Endothelial cell of umbilical vein (primary cell): ENCODE measurements around the gene TEX19. TPM values are rescaled to one million over a fixed set of nuclear protein-coding genes. Genes with fewer than 3 reads are reported as not detected.

ENCODE experiments used
- BruUV-seq: library from RNA; stranded (reverse); fragments of 400-500 nt; replicated peaks from 2 replicates; lab custom pipeline; 2021; lab: Mats Ljungman, UMichigan
- CTCF ChIA-PET: fragments of 300-600, 350-600 bp; sonication (Branson Sonifier 250); formaldehyde crosslinking; loops from one replicate; lab custom pipeline; 2021; ENCODE audit warnings: antibody characterized with exemption, inconsistent platforms; lab: Charles Lee
- POLR2A ChIA-PET: fragments of 300-600, 350-600 bp; sonication (Branson Sonifier 250); formaldehyde crosslinking; loops from one replicate; lab custom pipeline; 2021; ENCODE audit warnings: antibody characterized with exemption, inconsistent platforms; lab: Charles Lee
- DNase-seq: peaks from one replicate; pipeline ENCODE4 v3.0.0-alpha.2; 2011; ENCODE audit warnings: low read depth, low spot score
- FAIRE-seq: peaks from 2 replicates; lab custom pipeline; 2011; peaks lifted over from hg19 to GRCh38; lab: Jason Lieb, UNC
- H2AFZ ChIP-seq: 2 replicates; pipeline ENCODE4 v1.6.0; 2012; ENCODE audit warnings: low read depth, low read length, control low read depth, inconsistent platforms
- H3K27ac ChIP-seq: 2 replicates; pipeline ENCODE4 v1.5.1; 2011; ENCODE audit warnings: low read depth, mild to moderate bottlenecking, control low read depth, low read length, moderate library complexity; ENCODE audit not compliant: insufficient read depth
- H3K27me3 ChIP-seq, 2 experiments: 2 replicates each; pipeline versions ENCODE4 v1.6.0 to v1.6.1; 2011; ENCODE audit warnings: low read length in 2 of 2, mixed read lengths in 1 of 2; ENCODE audit not compliant: control insufficient read depth in 2 of 2, insufficient read depth in 2 of 2
- H3K36me3 ChIP-seq, 2 experiments: 2 replicates in 1 of 2; 3 replicates in 1 of 2; pipeline ENCODE4 v1.5.1; 2011; ENCODE audit warnings: low read length in 2 of 2, mild to moderate bottlenecking in 1 of 2, moderate library complexity in 1 of 2; ENCODE audit not compliant: control insufficient read depth in 2 of 2, insufficient read depth in 2 of 2; ENCODE audit errors: extremely low read depth in 1 of 2
- H3K4me1 ChIP-seq: 3 replicates; pipeline ENCODE4 v1.5.1; 2011; ENCODE audit warnings: mild to moderate bottlenecking, low read length; ENCODE audit not compliant: control insufficient read depth, insufficient read depth; ENCODE audit errors: extremely low read depth
- H3K4me2 ChIP-seq: 2 replicates; pipeline ENCODE4 v1.6.1; 2011; ENCODE audit warnings: low read length, control low read depth, mixed read lengths; ENCODE audit not compliant: insufficient read depth
- H3K4me3 ChIP-seq, 3 experiments: fragments of 200-600 bp in 1 of 3; sonication (generic), shearing (Covaris generic) in 1 of 3; replicated peaks in 1 of 3; 2 replicates each; pipeline ENCODE4 v1.5.1; 2011 to 2016; ENCODE audit warnings: control low read depth in 3 of 3, low read length in 3 of 3, mild to moderate bottlenecking in 2 of 3, inconsistent platforms in 1 of 3, low read depth in 1 of 3, moderate library complexity in 1 of 3; ENCODE audit not compliant: insufficient read depth in 1 of 3
- H3K79me2 ChIP-seq: 2 replicates; pipeline ENCODE4 v1.6.0; 2012; ENCODE audit warnings: low read length, inconsistent platforms; ENCODE audit not compliant: control insufficient read depth, insufficient read depth
- H3K9ac ChIP-seq: replicated peaks from 2 replicates; pipeline ENCODE3; 2011; ENCODE audit warnings: low read length, control low read depth; ENCODE audit not compliant: insufficient read depth; ENCODE audit errors: extremely low read depth
- H3K9me1 ChIP-seq: replicated peaks from 3 replicates; pipeline ENCODE4 v1.6.0; 2011; ENCODE audit warnings: mild to moderate bottlenecking, low read length; ENCODE audit not compliant: control insufficient read depth, insufficient read depth; ENCODE audit errors: extremely low read depth
- H3K9me3 ChIP-seq: replicated peaks from 2 replicates; pipeline ENCODE4 v1.5.1; 2012; ENCODE audit warnings: low read length, inconsistent platforms; ENCODE audit not compliant: control insufficient read depth, insufficient read depth
- H4K20me1 ChIP-seq: replicated peaks from 2 replicates; pipeline ENCODE3; 2011; ENCODE audit warnings: mild to moderate bottlenecking, low read length; ENCODE audit not compliant: control insufficient read depth, insufficient read depth; ENCODE audit errors: extremely low read depth
- CTCF ChIP-seq, 2 donors: IDR thresholded peaks; 1 replicate in 1 of 2; 2 replicates in 1 of 2; pipeline ENCODE4 v1.5.1; 2011; ENCODE audit warnings: low read length in 2 of 2, mild to moderate bottlenecking in 2 of 2, moderate library complexity in 2 of 2, control low read depth in 1 of 2, inconsistent platforms in 1 of 2, low read depth in 1 of 2; ENCODE audit not compliant: insufficient read depth in 1 of 2; ENCODE audit errors: extremely low read depth in 1 of 2
- EZH2 ChIP-seq: IDR thresholded peaks from 2 replicates; pipeline ENCODE4 v1.6.1; 2012; ENCODE audit warnings: borderline replicate concordance, low read depth, mild to moderate bottlenecking, moderate library complexity, low read length, inconsistent platforms; ENCODE audit not compliant: severe bottlenecking
- FOS ChIP-seq: IDR thresholded peaks from 2 replicates; pipeline ENCODE4 v1.6.1; 2011; ENCODE audit warnings: mild to moderate bottlenecking, low read length, moderate library complexity, borderline replicate concordance; ENCODE audit not compliant: insufficient read depth
- GATA2 ChIP-seq: IDR thresholded peaks from 2 replicates; pipeline ENCODE4 v1.7.0; 2011; ENCODE audit warnings: low read depth, mild to moderate bottlenecking, moderate library complexity, mixed read lengths, low read length; ENCODE audit not compliant: insufficient read length, insufficient read depth
- JUN ChIP-seq: IDR thresholded peaks from 2 replicates; pipeline ENCODE4 v1.6.1; 2011; ENCODE audit warnings: borderline replicate concordance, low read depth; ENCODE audit not compliant: insufficient read length, insufficient read depth
- MAX ChIP-seq: IDR thresholded peaks from 2 replicates; pipeline ENCODE4 v1.6.1; 2011; ENCODE audit not compliant: insufficient read depth, insufficient read length
- MYC ChIP-seq: IDR thresholded peaks from one replicate; pipeline ENCODE4 v1.6.1; 2011; ENCODE audit warnings: mild to moderate bottlenecking, low read depth, low read length
- POLR2A ChIP-seq: IDR thresholded peaks from 2 replicates; pipeline ENCODE4 v1.6.1; 2012; ENCODE audit warnings: low read depth, mild to moderate bottlenecking, control low read depth, low read length
- POLR2AphosphoS5 ChIP-seq: IDR thresholded peaks from 2 replicates; pipeline ENCODE4 v1.6.1; 2012; ENCODE audit warnings: low read depth, mild to moderate bottlenecking, control low read depth, low read length, moderate library complexity; ENCODE audit not compliant: insufficient read depth
- dilution Hi-C: fragments of 300-500 bp; cut with MboI; formaldehyde crosslinking; loops from one replicate; pipeline ENCODE4 v1.15.0; 2019; ENCODE audit warnings: low sequenced_read_pairs; ENCODE audit not compliant: extremely low pct_ligation_motif_present
- intact Hi-C: fragments of 100-400 bp; cut with micrococcal nuclease; formaldehyde crosslinking; loops from one replicate; pipeline ENCODE4 v1.10.0; 2022
- polyA plus RNA-seq, 4 experiments: library from polyadenylated mRNA; depleted of rRNA in 3 of 4; stranded (reverse) in 3 of 4; unstranded in 1 of 4; fragments of >200 nt; gene quantifications; 2 replicates each; pipeline versions ENCODE4 v1.2.1 to v1.2.3, GENCODE V29; 2011 to 2012; ENCODE audit warnings: missing spikeins in 1 of 4
- total RNA-seq: library from RNA; stranded (reverse); gene quantifications from 2 replicates; pipeline ENCODE4 v1.2.3, GENCODE V29; 2021

Gene TEX19
- total and polyA plus RNA-seq, 2 donors (not counting 3 experiments of a cell fraction or from before 2014, with no cell fraction given) = 0.06 TPM; not detected in 1

DNA sequence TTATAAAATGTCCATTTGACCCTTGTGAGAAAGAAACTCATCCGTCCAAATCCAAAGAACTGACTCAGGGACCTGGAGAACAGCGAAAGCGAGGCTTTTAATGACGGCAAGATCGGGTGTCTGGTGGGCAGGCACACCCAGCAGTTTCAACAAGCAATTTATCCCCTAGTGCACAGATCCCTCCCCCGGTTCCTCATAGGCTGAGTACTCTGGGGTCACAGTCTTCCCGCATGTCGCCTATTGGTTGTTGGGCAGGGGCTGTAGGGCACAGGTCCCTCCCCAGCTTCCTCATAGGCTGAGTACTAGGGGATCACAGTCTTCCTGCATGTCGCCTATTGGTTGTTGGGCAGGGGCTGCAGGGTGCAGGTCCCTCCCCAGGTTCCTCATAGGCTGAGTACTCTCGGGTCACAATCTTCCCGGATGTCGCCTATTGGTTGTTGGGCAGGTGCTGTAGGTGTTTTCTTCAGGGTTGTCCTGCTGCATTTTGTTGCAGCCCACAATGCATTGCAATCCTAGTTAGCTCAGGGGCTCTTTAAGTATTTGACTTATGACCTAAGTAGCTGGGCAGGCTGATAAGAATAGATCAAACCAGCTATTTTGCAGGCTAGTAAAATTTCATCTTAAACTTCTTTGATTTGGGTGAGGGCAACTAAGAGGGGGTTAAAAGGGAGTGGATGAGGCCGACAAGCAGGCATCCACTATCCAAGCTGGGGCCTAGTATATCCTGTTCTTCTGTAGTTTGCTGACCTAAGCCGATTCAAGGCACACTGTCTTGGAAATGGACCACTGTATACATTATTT lies 8.9 kb downstream of the TEX19 start:
- H3K4me3 ChIP-seq = no peak overlapping the region
- H3K27ac ChIP-seq = no peak overlapping the region
- BruUV-seq = no TSS peak
- H3K4me2 ChIP-seq = no peak overlapping the region
- no peaks in the 10 kb centered on the region for H3K9me3 ChIP-seq
- intact Hi-C loops (no loop called here), dilution Hi-C loops (no loop called here)
- peaks cover 26 to 27% of the 10 kb centered on the region in 2 experiments for H3K27me3 ChIP-seq
- no peak overlapping the region for H2AFZ ChIP-seq
- no peaks in the 10 kb centered on the region for H3K4me1 ChIP-seq
- FAIRE-seq = no peak
- CTCF ChIA-PET = no interaction called here
- POLR2A ChIA-PET = no interaction called here
- no peaks in the 10 kb centered on the region for H3K79me2 ChIP-seq
- H3K9ac ChIP-seq = no peak overlapping the region
- no peaks in the 10 kb centered on the region for H4K20me1 ChIP-seq
- H3K36me3 ChIP-seq = no peaks in the 10 kb centered on the region
- no peak for DNase-seq
- TF ChIP-seq EZH2 (no peak), MYC (no peak), FOS (no peak), POLR2A (no peak), MAX (no peak), GATA2 (no peak), CTCF (IDR thresholded peaks at IDR 0.05; ENCODE audit: extremely low read depth in 1 of 2, insufficient read depth in 1 of 2, low read depth in 1 of 2, low read length in 2 of 2) (no peak), POLR2AphosphoS5 (no peak), JUN (no peak)
- H3K9me1 ChIP-seq = no peaks in the 10 kb centered on the region
